OCI-LY1 (cell line): ENCODE measurements around the gene GMDS.

Source experiments
- H2AFZ ChIP-seq: fragments of 200-600 bp; sonication (generic), shearing (Covaris generic); 2 replicates; pipeline ENCODE4 v1.6.0; 2014; ENCODE audit warnings: antibody characterized with exemption, mild to moderate bottlenecking, low read length
- H3F3A ChIP-seq: fragments of 200-600 bp; sonication (generic), shearing (Covaris generic); 2 replicates; pipeline ENCODE4 v1.6.0; 2014; ENCODE audit warnings: mild to moderate bottlenecking, antibody characterized with exemption, low read length, moderate library complexity; ENCODE audit not compliant: insufficient read depth
- H3K27ac ChIP-seq: fragments of 200-600 bp; sonication (generic); 2 replicates; pipeline ENCODE4 v1.5.1; 2014; ENCODE audit warnings: low read length, mixed run types, mild to moderate bottlenecking, low read depth; ENCODE audit not compliant: poor library complexity, severe bottlenecking
- H3K27me3 ChIP-seq: fragments of 200-600 bp; sonication (generic); 2 replicates; pipeline ENCODE4 v1.6.0; 2014; ENCODE audit warnings: antibody characterized with exemption, mild to moderate bottlenecking, low read length, moderate library complexity; ENCODE audit not compliant: insufficient read depth
- H3K36me3 ChIP-seq: fragments of 200-600 bp; sonication (generic); 2 replicates; pipeline ENCODE4 v1.6.1; 2014; ENCODE audit warnings: mild to moderate bottlenecking, antibody characterized with exemption, low read length, moderate library complexity, mixed read lengths; ENCODE audit not compliant: insufficient read depth
- H3K4me1 ChIP-seq: fragments of 200-600 bp; sonication (generic); 2 replicates; pipeline ENCODE4 v1.5.1; 2014; ENCODE audit warnings: mild to moderate bottlenecking, low read length, moderate library complexity; ENCODE audit not compliant: insufficient read depth, severe bottlenecking
- H3K4me2 ChIP-seq: fragments of 200-600 bp; sonication (generic), shearing (Covaris generic); 2 replicates; pipeline ENCODE4 v1.6.1; 2014; ENCODE audit warnings: low read length
- H3K4me3 ChIP-seq: fragments of 200-600 bp; sonication (generic); 2 replicates; pipeline ENCODE4 v1.5.1; 2014; ENCODE audit warnings: low read length, low read depth, mild to moderate bottlenecking, mixed read lengths; ENCODE audit not compliant: poor library complexity, severe bottlenecking
- H3K79me2 ChIP-seq: fragments of 200-600 bp; shearing (Covaris generic); 2 replicates; pipeline ENCODE4 v1.6.1; 2016; ENCODE audit warnings: mixed run types, low read length, mixed read lengths; ENCODE audit not compliant: insufficient read depth
- H3K9ac ChIP-seq: fragments of 200-600 bp; sonication (generic), shearing (Covaris generic); 2 replicates; pipeline ENCODE4 v1.6.1; 2014; ENCODE audit warnings: mild to moderate bottlenecking, low read length, mixed read lengths
- H3K9me2 ChIP-seq: fragments of 200-600 bp; sonication (generic), shearing (Covaris generic); 2 replicates; pipeline ENCODE4 v1.6.1; 2014; ENCODE audit warnings: low read depth, mild to moderate bottlenecking, low read length, mixed read lengths
- H3K9me3 ChIP-seq: fragments of 200-600 bp; shearing (Covaris generic); 2 replicates; pipeline ENCODE4 v1.6.1; 2014; ENCODE audit warnings: low read length, mixed read lengths
- H4K20me1 ChIP-seq: fragments of 200-600 bp; sonication (generic), shearing (Covaris generic); 2 replicates; pipeline ENCODE4 v1.6.0; 2016; ENCODE audit warnings: mild to moderate bottlenecking, low read length; ENCODE audit not compliant: insufficient read depth
- EZH2 ChIP-seq: fragments of 200-600 bp; sonication (generic), shearing (Covaris generic); IDR thresholded peaks from 2 replicates; pipeline ENCODE4 v1.8.0; 2017; ENCODE audit warnings: borderline replicate concordance, mixed run types, mild to moderate bottlenecking, antibody characterized with exemption, low read length, moderate library complexity, mixed read lengths
- TF ChIP-seq, protein P1 (sequence below): fragments of 200-600 bp; sonication (generic), shearing (Covaris generic); IDR thresholded peaks from 2 replicates; pipeline ENCODE4 v1.5.1; 2017; ENCODE audit warnings: mild to moderate bottlenecking, antibody characterized with exemption, low read length, moderate library complexity, mixed read lengths

Gene GMDS

DNA sequence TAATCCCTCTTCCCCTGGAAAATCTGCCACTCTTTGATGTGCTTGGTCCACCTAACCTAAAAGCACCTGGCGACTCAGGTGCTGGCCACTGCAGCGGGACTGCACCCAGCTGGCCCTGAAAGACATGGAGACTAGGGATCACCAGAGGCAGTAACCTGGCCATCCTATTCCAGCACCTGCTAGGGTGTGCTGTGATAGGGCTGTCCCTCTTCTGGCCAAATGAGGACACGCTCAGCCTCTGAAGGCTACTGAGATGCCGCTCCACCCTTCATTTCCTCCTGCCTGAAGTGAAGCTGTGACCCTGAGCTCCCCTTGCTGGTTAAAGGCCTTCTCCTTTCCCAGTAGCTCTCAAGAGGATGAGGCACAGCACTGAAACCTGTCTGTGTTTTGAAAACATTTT, 611.3 kb downstream of the GMDS start:
- H3K27me3 ChIP-seq = no peaks in the 10 kb centered on the region
- TF ChIP-seq EZH2 = no peak
- TF ChIP-seq, protein P1, sequence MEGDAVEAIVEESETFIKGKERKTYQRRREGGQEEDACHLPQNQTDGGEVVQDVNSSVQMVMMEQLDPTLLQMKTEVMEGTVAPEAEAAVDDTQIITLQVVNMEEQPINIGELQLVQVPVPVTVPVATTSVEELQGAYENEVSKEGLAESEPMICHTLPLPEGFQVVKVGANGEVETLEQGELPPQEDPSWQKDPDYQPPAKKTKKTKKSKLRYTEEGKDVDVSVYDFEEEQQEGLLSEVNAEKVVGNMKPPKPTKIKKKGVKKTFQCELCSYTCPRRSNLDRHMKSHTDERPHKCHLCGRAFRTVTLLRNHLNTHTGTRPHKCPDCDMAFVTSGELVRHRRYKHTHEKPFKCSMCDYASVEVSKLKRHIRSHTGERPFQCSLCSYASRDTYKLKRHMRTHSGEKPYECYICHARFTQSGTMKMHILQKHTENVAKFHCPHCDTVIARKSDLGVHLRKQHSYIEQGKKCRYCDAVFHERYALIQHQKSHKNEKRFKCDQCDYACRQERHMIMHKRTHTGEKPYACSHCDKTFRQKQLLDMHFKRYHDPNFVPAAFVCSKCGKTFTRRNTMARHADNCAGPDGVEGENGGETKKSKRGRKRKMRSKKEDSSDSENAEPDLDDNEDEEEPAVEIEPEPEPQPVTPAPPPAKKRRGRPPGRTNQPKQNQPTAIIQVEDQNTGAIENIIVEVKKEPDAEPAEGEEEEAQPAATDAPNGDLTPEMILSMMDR = no peak
- H2AFZ ChIP-seq = no peak overlapping the region
- H3K36me3 ChIP-seq = peaks cover 13% of the 10 kb centered on the region; the same call in 1 of the 2 replicates
- H3K79me2 ChIP-seq = no peaks in the 10 kb centered on the region
- H3K9me2 ChIP-seq = no peaks in the 10 kb centered on the region
- H3K27ac ChIP-seq = no peak overlapping the region
- no peaks in the 10 kb centered on the region for H3F3A ChIP-seq
- H3K4me1 ChIP-seq = peaks cover 18% of the 10 kb centered on the region
- no peak overlapping the region for H3K9ac ChIP-seq
- no peak overlapping the region for H3K4me3 ChIP-seq
- no peak overlapping the region for H3K4me2 ChIP-seq
- no peaks in the 10 kb centered on the region for H4K20me1 ChIP-seq
- no peaks in the 10 kb centered on the region for H3K9me3 ChIP-seq

DNA sequence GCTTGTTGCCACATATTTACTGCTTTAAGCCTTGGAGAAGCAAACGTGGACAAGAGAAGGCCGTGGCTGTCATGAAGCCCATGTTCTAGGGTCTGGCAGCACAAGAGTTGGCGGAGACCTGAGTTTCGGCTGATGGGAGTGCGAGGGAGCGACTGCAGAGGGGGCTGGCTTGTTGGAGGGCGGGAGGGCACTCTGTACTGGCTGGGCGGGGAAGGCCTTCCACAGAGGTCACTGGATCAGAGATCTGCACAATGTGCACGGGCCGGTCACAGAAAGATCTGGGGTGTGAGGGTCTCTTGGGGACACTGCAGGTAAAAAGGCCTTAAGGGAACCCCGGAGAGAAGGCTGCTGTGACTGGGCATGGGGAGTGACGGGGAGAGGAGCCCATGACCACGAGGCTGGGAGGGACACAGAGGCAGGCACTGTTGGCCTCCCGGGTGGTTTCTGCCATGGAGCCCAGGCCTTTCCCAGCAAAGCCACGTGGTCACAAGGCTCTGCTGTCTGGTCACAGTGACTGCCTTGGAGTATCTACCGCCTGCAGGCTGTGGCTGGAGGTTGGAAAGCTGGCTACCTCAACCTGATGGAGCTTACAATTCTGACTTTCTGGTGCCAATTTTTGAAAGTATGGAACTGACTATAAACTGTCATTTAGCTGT, 611.9 kb downstream of the GMDS start:
- Histone ChIP-seq H4K20me1 (no peaks in the 10 kb centered on the region), H3F3A (no peaks in the 10 kb centered on the region), H3K4me1 (peaks cover 18% of the 10 kb centered on the region), H3K9ac (no peak overlapping the region), H3K27me3 (no peaks in the 10 kb centered on the region), H3K9me2 (no peaks in the 10 kb centered on the region), H3K4me3 (no peak overlapping the region), H3K36me3 (peaks cover 13% of the 10 kb centered on the region; the same call in 1 of the 2 replicates), H3K79me2 (no peaks in the 10 kb centered on the region), H3K27ac (no peak overlapping the region), H2AFZ (no peak overlapping the region), H3K4me2 (no peak overlapping the region), H3K9me3 (no peaks in the 10 kb centered on the region)
- TF ChIP-seq, protein P1 = no peak
- no peak for TF ChIP-seq EZH2

DNA sequence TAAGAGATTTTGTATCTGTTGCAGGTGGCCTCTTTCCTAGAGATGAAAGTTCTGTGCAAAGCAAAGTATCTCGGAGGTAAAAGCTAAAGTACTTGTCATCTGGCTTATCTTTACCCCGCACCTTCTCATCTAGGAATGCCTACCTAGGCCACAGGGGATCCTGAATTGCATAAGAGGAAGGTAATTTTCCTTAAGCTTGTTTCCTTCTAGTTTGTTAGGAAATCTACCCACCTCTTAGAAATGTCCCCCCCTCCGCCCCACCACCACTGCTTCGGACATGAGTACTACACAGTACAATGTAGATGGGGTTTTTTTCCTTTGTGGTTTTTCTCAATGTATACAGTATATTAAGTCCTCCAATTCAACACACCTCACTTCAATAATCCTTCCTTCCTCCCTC, 614.2 kb downstream of the GMDS start:
- H3K27ac ChIP-seq = no peak overlapping the region
- H3K36me3 ChIP-seq = peaks cover 21% of the 10 kb centered on the region; the same call in 1 of the 2 replicates
- H3K27me3 ChIP-seq = peaks cover 4% of the 10 kb centered on the region; the same call in 1 of the 2 replicates
- no peaks in the 10 kb centered on the region for H3K9me3 ChIP-seq
- no peaks in the 10 kb centered on the region for H3K79me2 ChIP-seq
- no peaks in the 10 kb centered on the region for H3K9me2 ChIP-seq
- H3K4me1 ChIP-seq = no peaks in the 10 kb centered on the region
- H3K4me3 ChIP-seq = no peak overlapping the region
- no peaks in the 10 kb centered on the region for H3F3A ChIP-seq
- no peak overlapping the region for H3K9ac ChIP-seq
- no peak overlapping the region for H2AFZ ChIP-seq
- TF ChIP-seq EZH2 = no peak
- TF ChIP-seq, protein P1 = no peak
- no peak overlapping the region for H3K4me2 ChIP-seq
- no peaks in the 10 kb centered on the region for H4K20me1 ChIP-seq
